GM12801 (cell line): Measurements from ENCODE around the gene CRTC2.

Experiments
- TF ChIP-seq, protein P1 (sequence below): IDR thresholded peaks from one replicate; pipeline ENCODE4 v1.5.1; 2011; ENCODE audit warnings: control low read depth; ENCODE audit not compliant: insufficient read length; ENCODE audit errors: extremely low read depth

The CRTC2 gene

DNA sequence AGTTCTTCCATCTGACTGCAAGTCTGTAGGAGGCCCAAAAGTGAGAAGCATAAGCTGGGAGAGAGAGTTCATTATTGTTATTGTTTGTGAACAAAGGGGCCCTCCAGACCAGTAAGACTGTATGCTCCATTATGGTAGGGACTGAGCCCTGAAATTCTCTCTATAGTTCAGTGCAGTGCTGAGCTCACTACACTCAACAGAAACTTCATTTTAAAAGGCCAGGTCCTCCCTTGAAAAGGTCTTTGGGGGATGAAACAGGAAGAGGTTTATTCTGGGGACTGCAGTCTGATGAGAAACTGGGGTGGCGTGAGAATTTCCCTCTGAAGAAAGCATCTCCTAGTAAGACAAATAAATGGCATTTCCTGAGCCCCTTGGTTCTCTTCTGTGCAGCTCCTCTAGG lies 30.2 kb downstream of the CRTC2 start:
- TF ChIP-seq, protein P1, sequence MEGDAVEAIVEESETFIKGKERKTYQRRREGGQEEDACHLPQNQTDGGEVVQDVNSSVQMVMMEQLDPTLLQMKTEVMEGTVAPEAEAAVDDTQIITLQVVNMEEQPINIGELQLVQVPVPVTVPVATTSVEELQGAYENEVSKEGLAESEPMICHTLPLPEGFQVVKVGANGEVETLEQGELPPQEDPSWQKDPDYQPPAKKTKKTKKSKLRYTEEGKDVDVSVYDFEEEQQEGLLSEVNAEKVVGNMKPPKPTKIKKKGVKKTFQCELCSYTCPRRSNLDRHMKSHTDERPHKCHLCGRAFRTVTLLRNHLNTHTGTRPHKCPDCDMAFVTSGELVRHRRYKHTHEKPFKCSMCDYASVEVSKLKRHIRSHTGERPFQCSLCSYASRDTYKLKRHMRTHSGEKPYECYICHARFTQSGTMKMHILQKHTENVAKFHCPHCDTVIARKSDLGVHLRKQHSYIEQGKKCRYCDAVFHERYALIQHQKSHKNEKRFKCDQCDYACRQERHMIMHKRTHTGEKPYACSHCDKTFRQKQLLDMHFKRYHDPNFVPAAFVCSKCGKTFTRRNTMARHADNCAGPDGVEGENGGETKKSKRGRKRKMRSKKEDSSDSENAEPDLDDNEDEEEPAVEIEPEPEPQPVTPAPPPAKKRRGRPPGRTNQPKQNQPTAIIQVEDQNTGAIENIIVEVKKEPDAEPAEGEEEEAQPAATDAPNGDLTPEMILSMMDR, result no peak

DNA sequence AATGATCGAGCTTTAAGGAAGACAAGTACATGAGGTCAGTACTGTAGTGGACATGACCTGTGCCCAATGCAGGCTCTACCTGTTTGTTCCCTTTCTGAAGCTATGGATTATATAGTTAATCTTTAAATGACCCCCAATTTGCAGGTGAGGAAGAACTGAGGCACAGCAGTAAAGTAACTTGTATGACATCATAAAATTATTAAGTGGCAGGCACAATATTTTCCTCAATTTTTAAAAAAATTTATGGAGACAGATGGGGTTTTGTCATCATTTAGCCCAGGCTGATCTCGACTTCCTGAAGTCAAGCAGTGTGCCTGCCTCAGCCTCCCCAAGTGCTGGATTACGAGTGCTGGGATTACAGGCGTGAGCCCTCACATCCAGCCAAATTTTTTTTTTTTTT lies 32.0 kb downstream of the CRTC2 start:
- TF ChIP-seq, protein P1, result no peak

DNA sequence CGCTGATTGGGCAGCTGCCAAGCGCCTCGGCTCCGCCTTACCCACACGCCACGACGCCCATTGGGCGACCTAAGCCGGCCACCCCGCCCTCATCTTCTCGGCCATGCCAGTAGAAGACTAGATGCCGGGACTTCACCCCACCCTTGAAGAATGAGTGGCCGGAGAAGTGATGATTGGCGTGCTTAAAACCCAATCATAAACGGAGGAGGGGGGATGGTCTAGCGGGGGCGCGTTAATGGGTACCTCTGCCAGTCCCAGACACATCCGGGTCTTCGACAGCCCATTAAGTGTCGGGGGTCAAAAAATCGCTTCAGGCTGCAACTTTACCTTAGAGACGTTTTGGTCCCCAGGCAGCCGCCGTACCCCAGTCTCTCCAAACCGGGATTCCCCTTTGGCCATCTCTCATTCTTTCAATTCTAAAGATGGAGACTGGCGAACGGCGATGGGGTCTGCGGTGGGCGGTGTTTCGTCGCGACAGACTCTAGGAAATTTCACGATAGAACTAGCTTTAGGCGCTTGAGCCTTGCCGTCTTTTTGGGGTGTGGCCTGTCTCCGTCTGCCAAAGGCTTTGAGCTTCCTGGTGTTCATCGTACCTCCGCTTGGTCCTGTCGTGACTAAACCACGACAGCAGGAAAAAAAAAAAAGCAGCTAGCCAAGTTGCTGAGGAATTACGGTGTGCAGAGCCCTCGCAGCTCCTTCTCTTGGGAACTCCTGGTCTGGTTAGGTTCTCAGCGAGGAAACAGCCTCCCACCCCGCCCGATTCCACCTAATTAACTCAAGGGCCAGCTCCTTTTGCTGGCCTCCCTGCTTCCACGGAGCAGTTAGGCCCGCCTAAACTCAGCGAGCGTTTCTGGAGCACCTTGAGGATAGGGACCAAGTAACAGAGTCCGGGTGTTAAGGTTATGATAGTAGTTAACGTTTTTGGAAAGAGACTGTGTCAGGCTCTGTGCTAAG lies 35.2 kb downstream of the CRTC2 start, which contains the start of gene GATAD2B:
GATAD2B (minus strand) TSS at position 1 of the 954 bp plus-strand sequence. CDS start 94,625 bp downstream, outside the sequence.
- TF ChIP-seq, protein P1, result no peak

DNA sequence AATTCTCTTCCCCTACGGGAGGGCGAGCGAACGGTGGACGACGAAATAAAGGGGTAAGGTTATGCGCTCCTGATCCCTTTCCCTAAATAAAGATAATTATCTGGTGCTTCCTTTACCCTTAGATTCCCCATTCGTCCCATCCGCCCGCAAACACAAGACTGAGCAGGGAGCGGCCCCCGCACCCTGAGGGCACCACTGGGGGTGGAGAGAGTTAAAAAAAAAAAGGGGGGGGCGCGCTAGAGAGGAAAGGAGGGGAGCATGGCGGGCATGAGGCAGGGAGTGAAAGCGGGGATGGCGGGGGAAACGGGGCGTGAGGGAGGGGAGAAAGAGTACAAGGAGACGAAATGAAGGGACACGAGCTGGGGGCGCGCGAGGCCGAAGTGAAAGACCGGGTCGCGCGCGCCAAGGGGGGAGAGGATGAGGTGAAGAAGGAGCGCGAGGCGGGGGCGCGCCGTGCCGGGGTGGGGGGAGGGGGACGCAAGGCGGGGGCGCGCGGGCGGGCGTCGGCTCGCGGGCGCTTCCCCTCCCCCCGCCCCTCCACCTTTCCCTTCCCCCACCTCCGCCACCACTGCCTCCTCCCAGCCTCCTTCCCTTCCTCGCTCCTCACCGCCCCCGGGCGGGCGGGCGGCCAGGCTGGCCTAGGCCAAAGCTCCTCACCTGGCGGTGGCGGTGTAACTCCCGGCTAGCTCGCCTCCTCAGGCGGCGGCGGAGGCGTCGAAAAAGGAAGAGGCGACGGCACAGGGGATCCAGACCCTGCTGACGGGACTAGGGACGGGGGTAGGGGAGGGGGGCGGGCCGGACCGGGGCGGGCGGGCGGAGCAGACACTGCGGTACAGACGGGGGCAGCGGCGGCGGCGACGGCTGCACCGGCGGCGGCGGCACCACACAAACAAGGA lies 36.1 kb downstream of the CRTC2 start:
- TF ChIP-seq, protein P1, result no peak

DNA sequence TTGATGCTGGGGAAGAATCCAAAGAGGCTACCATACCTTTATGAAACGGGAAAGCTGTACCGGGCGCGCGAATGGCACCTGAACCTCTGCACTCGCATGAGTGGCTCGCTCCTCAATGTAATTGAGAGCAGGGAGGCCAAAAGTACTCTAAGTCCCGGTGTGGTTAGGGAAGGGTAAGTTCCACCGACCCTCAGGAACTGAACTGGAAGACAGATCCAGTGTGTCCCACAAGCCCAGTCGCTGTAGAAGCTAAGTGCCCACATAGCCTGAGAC lies 36.7 kb downstream of the CRTC2 start:
- TF ChIP-seq, protein P1, result no peak

DNA sequence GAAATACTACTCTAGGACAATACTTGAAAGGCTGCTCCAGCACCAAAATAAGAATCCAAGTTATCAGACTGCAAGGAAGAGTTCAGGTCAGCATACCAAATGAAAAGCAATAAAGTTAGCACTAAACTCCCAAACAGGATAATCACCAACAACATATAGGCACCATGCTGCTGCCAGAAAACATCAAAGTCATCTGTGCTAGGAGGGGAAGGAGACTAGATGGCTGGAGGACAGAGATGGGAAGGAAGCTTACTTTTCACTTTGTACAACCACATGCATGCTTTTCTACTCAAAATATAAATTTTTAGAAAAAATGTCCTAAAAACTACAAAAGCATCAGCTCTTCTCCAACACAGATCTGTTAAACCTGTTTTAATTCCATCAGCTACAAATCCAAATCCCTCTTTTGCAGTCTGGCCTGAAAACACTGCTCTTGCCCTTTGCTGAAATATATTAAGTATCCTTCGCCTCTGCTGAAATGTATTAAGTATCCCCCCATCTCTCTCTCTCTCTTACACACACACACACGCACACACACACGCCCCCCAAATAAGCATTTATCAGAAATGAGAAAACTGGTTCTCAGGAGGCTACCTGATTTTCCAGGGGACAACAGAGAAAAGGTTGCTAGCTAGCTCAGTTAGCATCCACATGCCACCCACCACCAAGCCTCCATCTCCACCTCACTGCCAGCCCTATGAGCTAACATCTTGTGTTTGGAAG lies 37.2 kb downstream of the CRTC2 start:
- TF ChIP-seq, protein P1, result no peak
